ENCODE results near the gene ERBB2.

DNA sequence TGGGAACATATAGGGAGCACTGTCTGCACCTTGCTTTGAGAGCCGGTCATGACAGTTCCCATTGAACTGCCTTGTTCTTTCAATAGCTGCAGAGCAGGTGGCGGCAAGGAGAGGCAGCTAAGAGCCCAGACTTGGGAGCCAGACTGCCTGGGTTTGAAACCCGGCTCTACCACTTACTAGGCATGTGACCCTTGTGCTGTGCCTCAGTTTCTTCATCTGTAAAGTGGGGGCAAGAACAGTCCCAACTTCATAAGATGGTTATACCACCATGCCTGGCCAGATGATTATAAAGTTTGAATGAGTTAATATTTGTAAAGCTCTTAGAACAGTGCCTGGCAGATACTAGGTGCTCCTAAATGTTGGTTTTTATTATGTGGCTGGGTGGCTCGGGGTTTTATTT, 14.4 kb downstream of the ERBB2 start:
- TF ChIP-seq CTCF (IDR thresholded peaks at IDR 0.05), result no peak
- no peak for TF ChIP-seq POLR2A (IDR thresholded peaks at IDR 0.05)
- no peak for TF ChIP-seq POLR2AphosphoS5 (IDR thresholded peaks at IDR 0.05)
